COR-L47 (cell line): ENCODE results near the gene FHIT.

Experiments
- DNase-seq: peaks from one replicate; lab custom pipeline; 2025; lab: John Stamatoyannopoulos, UW

FHIT gene

DNA sequence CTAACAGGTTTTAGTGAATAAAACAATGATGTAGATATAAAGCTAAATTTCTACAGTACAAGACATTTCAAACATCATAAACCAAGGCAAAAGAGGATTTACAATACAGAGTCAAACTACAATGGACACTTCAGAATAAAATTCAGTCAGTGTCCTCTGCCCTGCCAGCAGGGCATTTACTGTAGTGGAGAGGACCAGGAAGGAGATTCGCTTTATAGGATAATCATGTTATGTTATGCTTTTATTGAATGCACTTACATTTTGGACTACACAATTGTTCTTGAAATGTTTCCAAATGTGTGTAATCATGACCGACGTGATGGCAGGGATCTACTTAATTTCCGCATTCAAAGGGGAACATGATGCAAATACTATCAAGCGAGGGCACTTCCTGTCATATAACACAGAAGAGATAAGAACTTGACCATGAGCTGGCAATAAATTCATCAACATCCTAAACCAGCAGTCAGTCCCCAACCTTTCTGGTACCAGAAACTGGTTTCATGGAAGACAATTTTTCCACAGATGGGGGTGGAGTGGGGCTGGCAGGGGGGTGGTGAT is 925.6 kb downstream of the FHIT start:
- no peak for DNase-seq

DNA sequence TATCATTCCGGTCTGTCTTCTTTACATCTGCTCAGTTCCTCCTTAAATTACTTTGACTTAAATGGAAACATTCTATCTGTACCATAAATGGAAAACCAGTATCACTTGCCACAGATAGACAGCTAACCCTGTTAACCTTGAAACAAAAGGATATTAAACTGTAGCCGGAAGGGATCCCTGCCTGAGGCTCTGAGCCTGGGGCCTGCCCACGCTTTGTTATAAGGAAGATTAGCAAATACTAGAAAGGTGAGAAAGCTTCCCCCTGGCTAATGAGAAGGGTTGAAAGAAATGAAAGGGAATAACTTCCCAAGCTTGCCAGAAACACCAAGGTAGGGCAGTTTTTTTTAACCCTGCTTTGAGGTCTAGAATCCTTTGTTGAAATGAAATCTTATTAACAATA is 927.6 kb downstream of the FHIT start:
- DNase-seq: no peak

DNA sequence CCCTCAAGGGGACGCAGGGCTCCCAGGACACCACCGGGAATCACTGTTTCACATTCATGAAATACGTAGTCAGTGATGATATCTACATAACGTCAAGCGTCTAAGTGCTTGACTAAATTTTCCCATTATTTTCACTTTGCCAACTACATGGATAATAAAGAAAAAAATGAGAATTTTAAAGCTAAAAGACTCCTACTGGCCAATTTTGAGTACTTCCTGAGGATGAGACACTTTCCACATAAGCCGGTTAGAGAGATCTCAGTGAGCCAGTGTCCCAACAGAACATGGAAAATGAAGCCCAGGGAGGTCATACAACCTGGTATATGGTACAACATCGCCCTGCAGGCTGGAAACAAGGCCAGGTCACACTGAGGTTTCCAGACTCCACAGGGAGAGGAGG is 928.1 kb downstream of the FHIT start:
- DNase-seq: no peak

DNA sequence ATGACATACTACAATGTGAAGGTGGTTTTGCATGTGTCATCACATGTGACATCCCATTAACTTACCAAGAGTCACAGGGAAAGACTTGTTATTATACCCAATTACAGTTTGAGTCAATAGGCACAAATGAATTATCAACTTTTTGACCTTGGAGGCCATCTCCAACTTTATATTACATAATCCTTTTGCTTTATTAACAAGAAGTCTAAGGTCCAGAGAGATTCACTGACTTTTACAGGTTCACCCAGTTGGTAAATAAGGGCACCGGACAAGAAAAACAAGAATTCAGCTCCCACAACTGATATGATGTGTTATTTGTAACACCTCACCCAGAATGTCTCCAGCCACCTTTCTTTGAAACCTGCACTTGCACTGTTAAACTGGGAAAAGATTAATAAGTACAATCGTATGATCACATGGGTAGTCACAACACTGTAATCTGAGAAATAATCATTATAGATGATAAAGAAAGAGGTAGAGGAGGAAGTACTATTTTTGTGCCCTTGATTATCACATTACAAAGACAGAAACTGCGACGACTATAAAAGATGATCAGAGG is 928.9 kb downstream of the FHIT start:
- DNase-seq: no peak

DNA sequence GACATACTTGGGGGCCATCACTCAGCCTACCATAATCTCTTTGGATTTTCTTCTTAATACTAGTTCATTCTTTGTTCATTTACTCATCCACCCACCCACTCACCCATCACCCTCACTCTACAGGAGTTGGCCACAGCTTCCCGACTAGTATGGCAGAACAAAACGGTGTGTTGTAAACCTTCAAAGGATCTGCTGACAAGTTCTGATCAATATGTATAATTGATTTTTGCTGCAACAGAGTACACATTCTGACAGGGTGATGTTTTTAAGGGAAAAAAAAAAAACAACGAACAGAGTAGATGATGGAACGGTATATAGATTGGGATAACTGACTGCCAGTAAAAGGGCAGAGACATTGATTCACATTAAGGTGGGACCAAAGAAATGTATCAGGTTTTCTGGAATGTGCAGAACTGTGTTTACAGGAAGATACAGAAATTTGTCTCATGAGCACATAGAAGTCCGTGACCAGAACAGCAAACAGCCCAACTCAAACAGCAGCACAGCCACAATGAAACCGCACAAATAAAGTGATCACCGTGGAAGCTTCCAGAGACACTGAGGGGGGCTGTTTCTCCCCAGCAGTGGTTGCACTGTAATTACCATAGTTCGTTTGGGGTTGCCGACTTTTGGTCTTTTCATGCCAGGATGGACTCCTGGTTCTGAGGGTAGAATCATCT is 931.9 kb downstream of the FHIT start:
- DNase-seq: no peak

DNA sequence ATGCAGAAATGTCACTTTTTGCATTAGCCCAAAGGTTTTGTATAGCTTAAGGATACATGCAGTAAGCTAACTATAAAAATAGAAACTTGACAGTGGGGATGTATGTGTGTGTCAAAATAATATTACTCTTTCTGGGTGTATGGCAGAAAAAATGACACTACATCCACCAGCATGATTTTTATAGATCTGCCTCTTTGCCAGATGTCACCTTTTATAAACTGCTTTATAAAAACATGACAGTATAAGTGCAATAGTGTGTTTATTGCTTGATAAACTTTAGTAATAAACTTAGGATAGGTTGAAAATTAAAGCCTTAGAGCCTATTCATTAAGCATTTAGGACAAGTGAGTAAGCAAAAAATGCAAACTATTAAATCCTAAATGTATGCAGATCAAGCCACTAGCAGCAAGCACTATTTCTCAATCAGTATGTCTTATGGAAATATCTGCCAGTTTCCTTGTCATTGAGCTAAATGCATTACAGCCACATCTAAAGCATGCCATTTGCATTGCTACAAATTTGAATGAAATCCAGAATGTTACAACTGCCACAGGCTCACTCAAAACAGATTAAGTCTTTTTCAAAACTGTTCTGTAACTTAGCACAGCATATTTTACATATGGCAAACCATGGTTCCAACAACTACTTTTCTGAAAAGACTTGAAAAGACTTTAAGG is 935.0 kb downstream of the FHIT start:
- no peak for DNase-seq

DNA sequence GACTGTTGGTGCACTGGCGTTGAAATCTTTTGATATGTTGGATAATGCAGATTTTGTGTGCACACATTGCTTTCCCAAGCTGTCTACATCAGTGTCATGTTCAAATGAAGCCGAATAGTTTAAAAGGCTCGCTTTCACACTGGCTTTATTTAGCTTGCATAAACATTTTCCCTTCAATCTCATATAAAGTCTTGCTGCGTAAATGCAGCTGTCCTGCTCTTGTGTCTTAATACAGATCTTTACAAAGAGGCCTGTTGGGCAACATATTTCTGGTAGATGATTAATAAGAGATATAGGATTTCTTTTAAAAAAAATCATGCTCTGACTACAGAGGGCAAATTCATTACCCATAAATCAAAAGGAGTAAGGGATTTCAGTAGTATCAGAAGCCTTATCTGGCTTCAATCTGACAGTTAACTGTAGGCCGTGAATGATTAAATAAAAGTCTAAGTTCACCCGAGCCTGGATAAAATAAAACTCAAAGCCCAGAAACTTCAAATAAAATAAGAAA is 937.2 kb downstream of the FHIT start:
- no peak for DNase-seq

DNA sequence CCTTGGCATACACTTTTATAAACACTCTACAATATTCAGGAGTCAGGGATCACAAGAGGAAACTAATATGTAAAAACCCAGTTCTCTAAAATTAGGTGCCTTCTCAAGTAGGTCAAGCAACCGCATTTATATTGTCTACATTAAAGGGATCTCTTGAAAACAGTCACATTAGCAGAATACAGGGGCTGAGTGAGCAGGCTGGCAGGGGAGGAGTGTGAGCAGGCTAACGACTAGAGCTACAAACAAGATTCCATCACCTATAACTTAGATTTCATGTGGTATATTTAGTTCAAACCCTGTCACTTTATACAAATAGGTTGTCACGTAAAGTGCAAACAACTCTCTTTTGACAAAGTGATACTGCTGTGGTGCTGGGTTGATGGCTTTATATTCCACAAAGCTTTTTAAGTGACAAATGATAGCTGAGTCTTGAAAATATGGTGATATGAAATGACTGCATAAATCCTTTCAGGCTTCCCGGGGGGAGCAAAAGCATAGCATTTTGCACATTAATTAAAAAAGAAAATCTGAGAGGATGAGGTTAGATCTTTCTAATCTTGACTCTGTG is 937.9 kb downstream of the FHIT start:
- no peak for DNase-seq

DNA sequence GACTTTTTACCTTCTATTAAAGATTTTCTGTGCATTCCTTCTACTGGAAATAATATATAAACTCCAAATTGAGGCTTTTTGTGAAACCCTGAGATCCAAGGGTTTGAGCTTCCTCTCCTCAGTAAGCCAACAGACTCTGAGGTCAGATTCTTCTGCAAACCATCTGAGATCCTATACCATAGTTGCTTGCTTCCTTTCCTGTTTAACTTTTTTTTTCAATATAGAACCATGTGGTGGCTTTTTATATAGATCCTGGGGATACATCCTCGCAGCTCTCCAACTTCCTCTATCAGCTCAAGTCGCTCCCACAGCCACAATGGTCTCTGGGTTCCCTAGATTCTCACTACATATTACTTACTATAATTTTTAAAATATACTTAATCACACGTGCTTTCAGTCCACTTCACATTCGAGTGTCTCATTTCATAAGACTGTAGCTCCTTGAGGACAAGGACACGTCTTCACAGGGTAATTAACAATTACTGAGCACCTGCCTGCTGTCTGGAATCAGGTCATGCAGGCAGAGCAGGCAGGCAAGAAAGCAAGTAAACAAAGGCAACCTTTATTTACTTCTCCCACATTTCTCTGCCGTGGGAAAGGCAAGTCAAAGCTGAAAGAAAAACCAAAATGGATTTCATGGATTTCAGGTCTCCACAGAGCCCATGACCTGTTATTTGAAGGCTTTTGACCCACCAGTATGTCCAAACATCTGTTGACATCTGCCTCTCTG is 941.5 kb downstream of the FHIT start:
- no peak for DNase-seq

DNA sequence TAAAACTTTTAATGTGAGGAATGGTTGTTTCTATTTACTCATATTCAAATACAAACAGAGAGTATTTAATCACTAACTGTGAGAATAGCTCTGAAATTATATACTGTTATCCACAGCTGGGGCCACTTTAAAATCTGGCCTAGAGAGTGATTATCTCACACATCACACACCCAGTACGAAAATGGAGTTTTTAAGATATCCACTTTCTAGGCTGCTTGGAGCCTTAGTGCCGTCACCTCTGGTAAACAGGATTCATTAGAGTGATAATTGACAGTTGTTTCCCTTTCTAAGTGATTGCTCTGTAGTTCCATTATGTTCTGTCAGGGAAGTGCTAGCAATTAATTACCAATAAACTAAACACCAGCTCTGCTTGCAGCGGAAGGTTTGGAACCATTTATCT is 942.4 kb downstream of the FHIT start:
- no peak for DNase-seq

DNA sequence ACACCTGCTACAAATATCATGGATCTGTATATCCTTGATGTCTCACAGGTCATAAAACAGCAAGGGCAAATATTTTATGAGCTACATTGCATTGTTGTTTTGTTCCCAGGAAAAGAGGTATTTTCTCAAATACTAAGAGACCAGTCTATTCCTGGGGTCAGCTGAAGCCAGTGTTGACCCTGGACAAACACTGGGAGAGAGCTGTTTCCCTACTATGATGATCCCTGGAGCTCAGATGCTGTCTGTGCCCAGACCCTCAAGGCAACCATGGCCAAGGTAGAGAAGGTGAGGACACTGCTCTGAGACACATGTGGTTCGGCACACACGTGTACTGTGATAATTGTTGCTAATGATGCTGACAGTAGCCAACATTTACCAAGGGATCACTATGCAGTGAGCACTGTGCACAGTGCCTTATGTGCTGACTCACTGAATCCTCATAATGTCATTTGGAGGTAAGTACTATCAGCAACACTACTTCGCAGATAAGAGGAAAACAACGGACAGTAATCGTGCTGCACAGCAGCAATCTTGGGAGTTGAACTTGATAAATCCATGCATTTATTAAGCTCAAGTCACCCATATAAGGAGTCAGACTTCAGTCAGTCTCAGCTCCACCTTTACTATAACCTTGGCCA is 943.6 kb downstream of the FHIT start:
- no peak for DNase-seq

DNA sequence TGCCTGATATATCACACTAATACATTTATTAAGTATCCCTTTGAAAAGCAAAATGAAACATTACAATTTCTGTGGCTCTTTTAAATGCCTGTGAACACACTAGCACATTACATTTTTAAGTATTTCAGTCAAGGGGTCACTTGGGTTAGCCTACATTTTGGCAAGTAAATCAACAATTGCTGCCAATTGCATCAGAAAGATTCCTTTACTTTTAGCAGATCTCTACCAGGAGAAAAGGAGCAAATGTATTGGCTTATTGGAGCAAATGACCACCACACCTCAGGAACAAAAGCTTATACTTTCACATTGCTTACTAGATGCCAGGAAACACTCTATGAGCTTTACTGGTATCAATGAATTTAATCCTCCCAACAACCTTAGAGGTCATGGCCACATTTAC is 947.1 kb downstream of the FHIT start:
- DNase-seq: no peak

DNA sequence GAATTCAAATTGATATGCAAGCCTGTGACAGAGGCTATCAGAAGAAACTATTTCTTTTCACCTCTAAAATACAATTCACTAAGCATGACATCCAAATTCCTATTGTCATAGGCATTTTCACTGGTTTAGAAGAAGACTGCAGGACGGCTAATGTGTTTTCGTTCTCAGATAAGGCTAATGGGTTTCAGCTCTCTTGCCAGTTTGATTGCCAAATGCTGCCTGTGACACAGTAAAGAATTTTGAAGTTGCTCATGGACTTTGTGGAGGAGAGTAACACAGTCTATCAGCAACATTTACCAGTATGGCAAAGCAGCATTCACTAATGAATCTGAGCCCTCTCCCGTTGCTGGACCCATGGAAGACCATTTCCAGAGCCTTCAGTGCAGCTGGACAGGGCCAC is 948.1 kb downstream of the FHIT start:
- no peak for DNase-seq

DNA sequence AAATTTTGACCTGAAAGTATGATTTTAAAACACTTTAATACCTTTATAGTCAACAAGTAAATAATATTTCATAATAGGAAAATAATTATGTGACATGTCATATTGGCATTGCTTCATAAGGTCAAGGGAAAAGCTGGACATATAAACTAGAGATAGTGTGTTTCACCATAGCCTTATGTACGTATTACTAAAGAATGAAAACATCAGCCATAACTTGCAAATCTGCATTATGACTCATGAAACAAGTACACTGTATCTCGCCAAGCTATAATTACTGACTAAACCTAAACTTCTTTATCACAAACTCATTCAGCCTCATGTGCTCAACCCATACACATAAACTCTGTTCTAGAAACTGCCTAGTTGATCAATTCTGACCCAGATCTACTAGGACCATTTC is 950.1 kb downstream of the FHIT start:
- no peak for DNase-seq

DNA sequence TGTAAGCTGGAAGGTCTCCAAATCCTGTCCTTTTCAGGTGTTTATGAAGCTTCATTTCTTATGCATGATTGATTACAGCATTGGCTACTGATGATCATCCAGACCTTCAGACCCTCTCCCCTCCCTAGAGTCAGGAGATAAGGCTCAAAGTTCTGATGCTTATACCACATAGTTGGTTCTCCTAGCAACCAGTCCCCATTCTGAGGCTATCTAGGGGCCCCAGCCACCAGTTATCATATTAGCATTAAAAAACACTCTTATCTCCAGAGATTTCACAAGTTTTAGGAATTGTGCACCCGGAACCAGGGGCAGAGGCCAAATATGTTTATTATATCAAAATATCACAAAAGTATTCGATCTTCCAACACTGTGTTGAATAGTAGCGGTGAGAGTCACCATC is 953.1 kb downstream of the FHIT start:
- DNase-seq: no peak

DNA sequence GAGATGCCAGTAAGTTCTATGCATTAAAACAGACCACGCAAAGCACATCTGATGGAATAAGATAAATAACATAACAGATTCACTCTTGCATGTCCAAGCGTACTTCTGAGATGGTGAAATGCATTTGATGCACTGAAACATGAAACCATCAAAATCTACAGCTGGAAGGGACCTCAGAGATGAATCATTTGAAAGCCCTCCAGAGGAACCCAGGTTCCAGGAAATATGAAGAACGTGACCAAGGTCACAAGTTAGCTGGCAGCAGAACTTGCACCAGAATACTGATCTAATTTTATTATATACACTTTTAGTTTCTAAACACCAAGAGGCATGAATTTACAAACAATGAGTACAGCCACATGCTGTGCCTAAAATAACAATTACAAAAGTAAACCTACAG is 957.1 kb downstream of the FHIT start:
- DNase-seq: no peak

DNA sequence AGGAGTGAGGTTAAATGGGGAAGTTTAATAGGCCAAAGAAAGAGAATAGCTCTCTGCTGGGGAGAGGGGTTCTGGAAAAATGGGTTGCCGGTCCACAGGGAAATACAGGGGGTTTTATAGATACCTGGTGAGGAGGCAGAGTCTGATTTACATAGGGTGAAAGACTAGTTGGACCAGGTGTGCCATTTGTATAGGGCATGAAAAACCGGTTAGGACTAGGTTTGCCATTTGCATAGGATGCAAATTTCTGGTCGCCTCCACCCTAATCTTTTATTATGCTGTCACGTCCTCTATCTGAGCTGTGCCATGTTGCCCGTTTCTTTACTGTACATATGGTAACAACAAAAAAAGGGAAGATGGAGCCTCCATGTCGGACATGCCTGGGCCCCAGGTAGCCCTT is 960.1 kb downstream of the FHIT start:
- DNase-seq: no peak

DNA sequence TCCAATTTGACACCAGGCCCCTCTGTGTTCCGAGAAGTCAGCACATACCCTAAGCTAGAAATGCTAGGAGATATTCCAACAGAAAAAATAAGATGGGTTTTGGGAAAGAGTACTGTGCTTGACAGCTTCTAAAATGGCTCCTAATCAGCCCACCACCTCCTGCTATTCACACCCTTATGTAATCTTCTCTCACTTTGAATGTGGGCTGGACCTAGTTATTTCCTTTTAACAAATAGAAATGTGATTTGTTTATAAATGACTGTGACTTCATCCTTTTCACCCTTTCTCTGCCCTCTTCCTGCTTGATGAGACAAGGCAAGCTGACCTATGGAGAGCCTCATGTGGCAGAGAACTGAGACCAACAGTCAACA is 961.1 kb downstream of the FHIT start:
- no peak for DNase-seq

DNA sequence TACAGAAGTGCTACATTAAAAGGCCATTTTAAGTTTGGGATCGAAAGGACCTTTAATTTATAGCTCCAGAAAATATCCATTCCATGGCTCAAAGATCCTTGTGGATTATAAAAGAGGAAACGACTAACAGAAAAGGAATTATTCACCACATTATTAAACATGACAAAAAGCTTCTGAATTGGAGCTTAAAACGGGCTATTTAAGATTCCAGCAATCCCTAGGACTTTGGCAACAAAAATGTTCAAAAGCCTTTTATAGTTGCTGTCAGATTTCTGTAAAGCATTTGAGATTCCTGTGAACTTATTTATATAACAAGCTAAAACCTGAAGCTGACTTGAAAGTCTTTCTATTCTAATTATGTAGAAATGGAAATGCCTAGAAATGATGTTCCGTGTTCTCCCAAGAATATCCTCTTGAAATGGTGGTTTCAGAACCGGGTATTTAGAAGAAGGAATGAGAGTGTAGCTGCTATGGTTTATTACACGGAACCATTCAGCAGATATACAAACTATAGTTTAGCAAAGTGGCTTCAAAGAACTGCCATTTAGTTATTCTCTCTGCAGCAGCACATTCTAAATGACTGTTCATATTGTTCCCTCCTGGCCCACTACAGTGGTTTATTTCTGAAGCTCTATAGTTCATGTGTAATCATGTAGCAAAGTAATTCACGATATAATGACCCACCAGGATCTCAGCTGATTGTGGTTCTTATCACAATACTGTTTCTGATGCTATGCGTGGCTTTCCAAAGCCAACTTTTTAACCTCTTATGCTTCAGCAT is 961.7 kb downstream of the FHIT start:
- DNase-seq: no peak

DNA sequence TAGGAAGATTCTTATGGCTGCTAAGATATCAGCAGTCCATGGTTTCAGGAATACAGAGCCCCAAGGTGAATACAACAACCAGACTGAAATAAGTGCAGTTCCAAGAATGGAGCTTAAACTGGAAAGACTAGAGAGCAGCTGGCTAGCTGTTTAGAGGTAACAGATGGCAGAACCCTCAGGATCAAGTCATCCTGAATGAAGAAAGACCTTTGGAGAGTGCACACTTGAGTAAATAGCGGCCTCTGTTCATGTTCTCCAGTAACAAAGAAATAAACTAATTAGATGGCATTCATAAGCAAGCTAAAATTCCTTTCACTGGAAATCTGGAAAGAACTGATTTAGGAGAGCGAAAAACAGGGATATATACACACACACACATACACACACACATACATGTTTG is 968.4 kb downstream of the FHIT start:
- DNase-seq: no peak

DNA sequence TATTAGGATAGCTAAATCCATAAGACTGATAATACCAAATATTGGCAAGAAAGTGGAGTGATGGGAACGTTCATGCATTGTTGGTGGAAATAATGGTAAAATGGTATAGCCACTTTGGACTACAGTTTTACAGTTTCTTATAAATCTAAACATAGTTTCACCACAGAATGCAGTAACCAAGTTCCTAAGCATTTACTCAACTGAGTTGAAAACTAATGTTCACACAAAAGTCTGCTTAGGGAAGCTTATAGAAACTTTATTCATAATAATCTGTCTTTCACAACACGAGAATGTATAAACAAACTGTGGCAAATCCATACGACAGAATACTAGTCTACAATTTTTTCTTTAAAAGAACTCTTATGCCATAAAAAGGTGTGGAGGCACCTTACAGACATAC is 969.3 kb downstream of the FHIT start:
- no peak for DNase-seq
